HG03460 (cell line): ENCODE data around the gene SAMD8.
"Not testable (repeated sequence)": the region's sequence is repeated elsewhere in the genome, so short reads cannot be mapped to it uniquely, and the experiment has no call there.

ENCODE experiments used
- ATAC-seq: cut with Tn5 transposase; IDR thresholded peaks from one replicate; pipeline ENCODE4 v1.9.1; 2021; ENCODE audit not compliant: unreplicated experiment

SAMD8 gene

DNA sequence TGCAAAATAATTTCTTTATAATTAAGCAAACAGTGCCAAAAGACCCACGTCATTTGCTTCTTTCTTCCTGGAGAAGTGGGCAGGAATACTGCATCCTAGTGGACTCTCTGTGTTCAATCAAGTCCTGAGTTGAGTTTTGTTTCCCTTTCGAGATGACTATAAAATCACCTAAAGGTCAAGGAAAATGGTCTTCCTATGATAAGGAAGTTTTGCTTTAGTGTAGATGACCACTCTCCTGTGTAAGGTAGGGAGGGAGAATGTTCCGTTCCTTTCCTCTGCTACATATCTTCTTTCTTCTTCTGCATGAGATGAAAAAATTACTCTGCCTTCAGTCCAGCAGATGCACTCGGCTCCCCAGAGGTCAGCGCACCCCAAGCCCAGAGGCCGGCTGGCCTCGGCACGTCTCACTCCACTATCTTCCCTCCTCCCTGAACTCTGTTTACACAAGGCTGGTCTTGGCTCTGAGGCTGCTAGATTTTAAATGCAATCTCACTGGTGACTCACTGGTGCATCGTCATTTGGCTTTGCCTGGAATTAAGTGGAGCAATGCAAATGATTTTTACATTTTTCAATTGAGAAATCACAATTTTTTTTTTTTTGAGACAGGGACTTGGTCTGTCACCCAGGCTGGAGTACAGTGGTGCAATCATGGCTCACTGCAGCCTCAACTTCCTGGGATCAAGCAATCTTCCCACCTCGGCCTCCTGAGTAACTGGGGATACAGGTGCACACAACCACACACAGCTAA, 80.5 kb downstream of the SAMD8 start:
- ATAC-seq = no peak

DNA sequence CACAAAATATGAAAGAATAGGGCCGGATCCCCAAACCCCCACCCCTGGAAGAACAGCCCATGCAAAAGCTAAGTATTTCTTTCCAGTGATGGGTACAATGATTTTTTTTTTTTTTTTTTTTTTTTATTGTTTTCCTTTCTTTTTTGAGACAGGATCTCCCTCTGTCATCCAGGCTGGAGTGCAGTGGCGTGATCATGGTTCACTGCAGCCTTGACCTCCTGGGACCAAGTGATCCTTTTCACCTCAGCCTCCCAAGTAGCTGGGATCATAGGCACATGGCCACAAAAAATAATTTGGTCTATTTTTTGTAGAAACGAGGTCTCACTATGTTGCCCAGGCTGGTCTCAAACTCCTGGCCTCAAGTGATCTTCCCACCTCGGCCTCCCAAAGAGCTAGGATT, 83.2 kb downstream of the SAMD8 start:
- ATAC-seq = not testable (repeated sequence)

DNA sequence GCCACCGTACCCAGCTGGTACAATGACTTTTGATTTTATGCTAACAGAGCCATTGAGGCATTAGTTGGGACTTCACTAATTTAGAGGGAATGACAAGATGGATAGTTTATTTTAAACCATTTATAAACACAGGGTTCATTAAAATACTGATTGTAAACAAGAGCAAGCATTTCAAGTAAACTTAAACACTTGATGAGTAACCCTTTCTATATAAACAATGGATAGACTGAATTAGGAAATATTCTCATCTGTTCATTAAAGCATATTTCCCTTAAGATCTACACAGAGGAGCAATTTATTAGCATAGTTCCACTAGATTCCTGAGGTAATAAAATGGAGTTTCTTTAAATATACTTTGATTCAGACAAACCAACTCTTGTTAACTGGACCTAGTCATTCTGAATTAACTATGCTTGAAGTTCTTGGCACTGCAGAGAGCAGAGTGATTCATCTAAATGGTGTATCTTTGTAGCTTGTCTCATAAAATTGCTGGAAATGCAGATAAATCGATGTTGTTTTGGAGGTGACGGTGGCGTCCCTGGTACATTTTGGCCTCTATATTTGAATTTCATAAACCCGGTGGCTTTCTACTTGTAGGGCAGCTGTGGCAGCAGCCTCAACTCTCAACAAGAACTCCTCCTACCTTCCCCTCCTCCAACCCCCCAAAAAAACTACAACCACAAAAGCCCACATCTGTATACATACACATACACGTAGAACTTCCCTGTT, 83.7 kb downstream of the SAMD8 start:
- no peak for ATAC-seq

DNA sequence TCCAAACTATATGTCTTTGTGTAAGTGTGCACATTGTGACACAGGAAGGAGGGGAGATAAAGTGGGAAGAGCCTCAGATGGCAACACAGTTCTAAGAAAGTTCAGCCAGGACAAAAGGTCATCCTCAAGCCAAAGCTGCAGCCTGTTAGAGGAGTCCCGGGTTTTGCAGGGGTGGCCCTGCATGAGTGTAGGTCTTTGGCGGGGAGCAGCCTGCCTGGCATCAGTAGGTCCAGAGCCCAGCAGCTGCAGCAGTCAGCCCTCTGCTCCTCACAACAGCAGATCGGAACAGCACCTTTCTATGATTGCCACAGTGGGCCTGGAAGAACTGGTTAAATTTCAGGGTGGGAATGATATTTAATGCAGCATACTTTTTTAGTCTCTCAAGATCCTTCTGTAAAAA, 85.6 kb downstream of the SAMD8 start:
- ATAC-seq = no peak

DNA sequence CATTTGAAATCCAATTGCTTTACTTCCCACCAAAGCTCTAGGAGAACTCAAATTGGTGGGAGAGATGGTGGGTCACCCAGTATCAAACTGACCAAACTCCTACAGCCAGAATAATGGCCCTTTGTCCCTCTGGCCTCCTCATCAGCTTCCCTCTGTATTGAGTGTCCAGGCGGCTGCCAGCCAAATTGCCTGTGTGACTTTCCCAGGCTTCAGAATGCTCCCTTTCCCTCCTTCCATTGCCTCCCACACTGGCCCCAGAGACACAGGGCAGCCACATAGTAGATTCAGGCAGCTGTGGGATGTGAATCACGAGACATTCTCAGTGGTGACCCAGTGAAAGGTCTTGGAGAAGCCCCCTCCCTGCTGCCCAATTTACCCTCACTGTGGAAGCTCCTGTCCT, 86.5 kb downstream of the SAMD8 start:
- ATAC-seq = no peak

DNA sequence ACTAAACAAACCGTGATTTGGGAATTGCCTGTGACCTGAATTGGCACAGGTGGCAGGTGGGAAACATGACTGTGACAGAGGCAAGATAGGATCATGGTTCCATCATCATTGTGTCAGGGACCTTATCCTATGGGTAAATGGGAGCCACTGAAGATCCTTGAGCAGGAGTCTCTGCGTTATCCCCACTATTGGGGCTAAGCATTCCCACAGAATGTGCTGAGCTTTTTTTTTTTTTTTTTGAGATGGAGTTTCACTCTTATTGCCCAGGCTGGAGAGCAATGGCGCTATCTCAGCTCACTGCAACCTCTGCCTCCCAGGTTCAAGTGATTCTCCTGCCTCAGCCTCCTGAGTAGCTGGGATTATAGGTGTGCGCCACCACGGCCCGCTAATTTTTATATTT, 88.5 kb downstream of the SAMD8 start:
- not testable (repeated sequence) for ATAC-seq

DNA sequence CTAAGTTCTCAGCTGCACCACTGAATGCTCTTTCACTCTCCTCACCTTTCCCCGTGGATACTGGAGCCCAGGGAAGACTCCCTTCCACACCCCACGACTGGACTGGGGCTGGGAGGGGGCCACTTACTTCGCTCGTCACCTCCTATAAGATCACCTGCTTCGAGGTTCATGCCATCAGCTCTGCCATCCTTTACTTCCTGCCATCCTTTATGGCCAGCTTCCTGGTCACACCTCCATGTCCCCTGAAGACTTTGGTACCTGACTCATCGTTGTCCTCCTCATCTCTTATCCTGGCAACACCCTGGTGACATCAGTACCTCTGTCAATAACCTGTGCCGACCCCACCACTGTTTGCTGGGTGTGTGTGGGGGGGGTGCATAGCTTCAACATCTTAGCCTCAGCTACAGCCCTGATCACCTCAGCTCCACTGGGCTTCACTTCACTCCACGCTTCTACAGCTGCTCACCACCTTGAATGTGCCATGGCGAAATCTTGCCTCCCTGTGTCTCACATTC, 90.4 kb downstream of the SAMD8 start:
- no peak for ATAC-seq

DNA sequence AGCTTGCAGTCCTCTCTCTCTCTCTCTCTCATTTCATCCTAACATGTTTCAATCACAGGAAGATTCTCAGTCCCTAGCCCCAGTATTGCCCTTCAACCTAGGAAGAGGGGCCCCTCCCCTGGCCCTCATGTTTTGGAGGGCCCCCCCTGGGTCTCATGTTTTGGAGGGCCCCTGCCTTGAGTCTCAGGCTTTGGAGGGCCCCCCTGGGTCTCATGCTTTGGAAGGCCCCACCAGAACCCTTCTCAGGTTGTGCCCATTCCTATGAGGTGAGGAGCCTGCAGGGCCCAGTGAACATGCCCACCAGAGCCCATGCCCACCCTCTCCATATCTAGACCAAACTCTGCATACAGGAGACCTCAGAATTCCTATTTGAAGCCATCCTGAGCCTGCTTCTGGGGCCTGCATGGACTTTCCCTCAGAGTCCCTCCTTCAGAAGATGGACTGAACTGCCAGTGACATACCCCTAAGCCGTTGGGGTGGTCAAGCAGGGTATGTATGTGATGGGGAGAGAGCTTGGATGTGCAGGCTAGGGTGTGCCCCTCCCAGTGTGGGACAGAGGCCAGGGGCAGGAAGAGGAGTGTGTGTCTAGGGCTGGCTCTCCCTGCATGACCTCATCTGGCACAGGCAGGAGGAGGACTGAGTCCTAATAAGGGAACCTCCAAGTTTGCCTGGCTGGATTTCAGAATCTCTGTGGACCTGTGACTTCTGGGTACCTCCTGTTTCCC, 91.0 kb downstream of the SAMD8 start:
- ATAC-seq = no peak

DNA sequence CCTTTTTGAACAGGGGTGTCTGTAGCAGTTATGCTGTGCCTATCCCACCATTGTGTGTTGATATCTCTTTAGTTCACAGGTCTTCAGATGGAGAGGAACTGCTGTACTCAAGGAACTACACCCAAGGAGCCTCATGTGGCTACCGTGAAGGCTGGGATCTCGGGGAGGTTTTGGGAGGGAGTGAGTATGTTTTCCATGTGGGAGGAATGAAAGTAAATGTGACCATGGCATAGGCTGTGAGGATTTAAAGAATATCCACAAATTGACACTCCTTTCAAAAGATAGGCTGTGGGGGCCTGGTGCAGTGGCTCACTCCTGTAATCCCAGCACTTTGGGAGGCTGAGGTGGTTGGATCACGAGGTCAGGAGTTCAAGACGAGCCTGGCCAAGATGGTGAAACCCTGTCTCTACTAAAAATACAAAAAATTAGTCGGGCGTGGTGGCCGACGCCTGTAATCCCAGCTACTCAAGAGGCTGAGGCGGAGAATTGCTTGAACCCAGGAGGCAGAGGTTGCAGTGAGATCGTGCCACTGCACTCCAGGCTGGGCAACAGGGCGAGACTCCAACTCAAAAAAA, 91.7 kb downstream of the SAMD8 start:
- not testable (repeated sequence) for ATAC-seq

DNA sequence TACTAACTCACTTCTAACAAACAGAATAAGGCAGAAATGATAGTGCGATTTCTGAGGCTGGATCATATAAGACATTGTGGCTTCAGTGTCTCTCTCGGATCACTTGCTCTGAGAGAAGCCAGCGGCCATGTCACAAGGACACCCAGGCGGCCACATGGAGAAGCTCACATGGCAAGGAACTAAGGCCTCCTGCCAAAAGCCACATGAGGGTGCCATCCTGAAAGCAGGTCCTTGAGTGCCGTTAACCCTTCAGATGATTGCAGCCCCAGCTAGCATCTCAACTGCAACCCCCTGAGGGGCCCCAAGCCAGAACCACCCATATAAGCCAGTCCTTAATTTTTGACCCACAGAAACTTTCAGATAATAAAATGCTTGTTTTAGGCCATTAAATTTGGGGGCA, 92.3 kb downstream of the SAMD8 start:
- no peak for ATAC-seq

DNA sequence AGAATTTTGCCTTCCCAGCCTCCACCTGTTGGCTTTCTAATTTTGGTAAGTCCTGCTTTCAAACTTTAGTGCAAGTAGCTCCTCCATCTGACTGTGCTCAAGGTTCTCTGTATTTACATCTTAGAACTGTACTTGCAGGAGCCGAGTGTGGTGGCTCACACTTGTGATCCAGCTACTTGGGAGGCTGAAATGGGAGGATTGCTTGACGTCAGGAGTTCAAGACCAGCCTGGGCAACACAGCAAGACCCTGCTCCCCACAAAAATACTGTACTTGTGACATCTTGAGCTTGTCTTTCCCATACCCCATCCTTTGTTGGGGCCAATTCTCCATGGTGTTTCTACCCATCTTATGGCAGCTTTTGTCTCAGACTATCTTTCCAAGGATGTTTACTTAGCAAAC, 94.5 kb downstream of the SAMD8 start:
- ATAC-seq = no peak

DNA sequence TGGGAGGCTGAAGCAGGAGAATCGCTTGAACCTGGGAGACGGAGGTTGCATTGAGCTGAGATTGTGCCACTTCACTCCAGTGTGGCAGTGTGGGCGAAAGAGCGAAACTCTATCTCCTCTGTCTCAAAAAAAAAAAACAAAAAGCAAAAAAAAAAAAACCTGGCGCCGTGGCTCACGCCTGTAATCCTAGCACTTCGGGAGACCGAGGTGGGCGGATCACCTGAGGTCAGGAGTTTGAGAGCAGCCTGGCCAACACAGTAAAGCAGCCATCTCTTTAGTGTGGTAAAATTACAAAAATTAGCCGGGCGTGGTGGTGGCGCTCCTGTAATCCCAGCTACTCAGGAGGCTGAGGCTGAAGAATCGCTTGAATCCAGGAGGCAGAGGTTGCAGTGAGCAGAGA, 95.2 kb downstream of the SAMD8 start:
- not testable (repeated sequence) for ATAC-seq

DNA sequence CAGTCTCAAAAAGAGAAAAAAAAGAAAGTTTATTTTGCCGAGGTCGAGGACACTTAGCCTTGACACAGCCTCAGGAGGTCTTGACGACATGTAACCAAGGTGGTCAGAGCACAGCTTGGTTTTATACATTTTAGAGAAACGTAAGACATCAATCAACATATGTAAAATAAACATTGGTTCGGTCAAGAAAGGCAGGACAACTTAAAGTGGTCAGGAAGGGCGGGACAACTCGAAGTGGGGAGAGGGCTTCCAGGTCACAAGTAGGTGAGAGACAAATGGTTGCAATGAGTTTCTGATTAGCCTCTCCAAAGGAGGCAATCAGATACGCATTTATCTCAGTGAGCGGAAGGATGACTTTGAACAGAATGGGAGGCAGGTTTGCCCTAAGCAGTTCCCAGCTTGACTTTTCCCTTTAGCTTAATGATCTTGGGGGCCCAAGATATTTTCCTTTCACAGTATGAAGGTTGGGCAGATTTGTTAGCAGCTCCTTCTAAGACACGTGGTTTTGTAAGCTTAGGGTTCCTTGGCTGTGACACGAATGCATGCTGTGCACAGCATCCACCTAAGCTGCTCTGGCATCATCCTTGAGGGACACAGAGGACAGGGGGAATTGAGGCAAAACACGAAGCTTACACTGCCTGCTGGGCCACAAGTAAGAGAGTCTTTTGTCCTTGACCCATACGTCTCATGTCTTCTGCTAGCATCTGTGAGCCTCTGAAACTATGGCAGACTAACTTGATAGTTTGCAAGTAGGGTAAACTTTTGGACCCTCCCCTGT, 95.8 kb downstream of the SAMD8 start:
- ATAC-seq = no peak

DNA sequence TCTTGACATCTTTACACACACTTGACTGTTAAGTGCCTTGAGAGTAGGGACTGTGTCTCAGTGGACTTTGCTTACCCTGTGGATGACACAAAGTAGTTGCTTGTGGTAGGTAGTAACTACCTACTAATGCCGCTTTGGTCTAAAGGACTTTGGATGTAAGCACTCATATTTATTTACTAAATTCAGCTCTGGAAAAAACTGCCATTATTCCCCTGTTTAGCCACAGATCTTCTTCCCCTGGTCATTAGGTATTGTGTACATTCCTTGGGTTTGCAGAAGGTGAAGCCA, 96.3 kb downstream of the SAMD8 start:
- ATAC-seq = no peak

DNA sequence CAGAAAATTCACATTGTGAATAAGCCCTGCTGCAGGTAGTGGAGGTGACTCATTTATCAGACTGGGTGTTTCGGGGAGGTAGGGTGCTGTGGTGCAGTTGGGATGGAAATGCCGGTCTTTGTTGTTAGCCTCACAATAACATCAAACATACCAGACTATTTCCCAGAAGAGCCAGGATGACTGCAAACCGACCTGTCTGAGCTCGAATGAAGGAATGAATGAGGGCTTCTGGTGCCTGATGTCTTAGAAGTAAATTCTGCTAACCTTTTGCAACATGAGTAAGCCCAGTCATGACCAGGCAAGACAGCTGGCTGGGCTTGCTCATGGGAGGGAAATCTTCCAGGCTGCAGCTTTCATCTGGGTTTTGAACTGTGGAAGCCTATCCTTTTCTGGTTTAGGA, 96.7 kb downstream of the SAMD8 start:
- no peak for ATAC-seq

DNA sequence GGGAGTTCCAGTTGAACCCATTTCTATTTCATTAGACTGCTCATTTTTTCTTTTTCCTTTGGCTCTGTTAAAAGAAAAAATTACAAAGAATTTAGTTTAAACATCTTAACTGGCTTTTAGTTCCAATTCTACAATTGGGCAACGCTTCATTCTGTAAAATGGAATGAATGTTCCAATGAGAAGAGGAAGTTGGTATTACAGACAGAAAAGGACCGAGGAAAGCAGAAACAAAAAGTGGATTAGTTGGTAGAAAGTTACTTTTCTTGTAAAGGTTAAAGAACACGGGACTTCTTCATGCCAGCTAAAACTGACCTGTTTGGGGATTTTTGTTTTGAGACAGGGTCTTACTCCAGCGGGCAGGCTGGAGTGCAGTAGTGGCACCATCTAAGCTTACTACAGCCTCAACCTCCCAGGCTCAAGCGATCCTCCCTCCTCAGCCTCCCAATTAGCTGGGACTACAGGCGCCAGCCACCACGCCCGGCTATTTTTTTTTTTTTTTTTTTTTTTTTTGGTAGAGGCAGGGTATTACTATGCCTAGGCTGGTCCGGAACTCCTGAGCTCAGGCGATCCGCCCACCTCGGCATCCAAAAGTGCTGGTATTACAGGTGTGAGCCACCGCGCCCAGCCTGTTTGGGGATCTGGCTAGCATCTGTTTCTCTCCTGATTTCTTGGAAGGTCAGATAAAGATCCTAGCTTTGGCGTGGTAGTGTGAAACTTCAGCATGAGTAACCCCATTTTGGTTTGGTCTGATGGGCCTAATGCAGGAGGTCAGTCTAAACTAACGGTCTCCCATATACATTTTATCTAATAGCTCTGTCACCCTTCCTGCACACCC, 97.8 kb downstream of the SAMD8 start:
- no peak for ATAC-seq

DNA sequence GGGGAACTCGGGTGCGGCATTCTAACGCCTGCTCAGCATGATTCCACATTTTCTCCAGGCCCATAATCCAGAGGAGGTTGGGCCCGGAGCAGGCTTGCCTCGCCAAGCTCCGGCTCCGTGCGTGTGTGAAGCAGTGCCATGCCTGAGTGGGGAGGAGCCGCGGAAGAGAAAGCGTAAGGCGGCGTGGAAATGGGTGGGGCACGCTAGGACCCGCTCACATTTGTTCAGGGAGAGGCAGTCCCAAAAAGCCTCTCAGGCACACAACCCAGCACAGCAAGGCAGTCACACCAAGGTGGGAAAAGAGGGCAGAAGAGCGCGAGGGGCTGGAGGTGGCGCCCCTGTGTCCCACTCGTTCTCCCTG, 98.4 kb downstream of the SAMD8 start:
- peak; percentile 53 for ATAC-seq

DNA sequence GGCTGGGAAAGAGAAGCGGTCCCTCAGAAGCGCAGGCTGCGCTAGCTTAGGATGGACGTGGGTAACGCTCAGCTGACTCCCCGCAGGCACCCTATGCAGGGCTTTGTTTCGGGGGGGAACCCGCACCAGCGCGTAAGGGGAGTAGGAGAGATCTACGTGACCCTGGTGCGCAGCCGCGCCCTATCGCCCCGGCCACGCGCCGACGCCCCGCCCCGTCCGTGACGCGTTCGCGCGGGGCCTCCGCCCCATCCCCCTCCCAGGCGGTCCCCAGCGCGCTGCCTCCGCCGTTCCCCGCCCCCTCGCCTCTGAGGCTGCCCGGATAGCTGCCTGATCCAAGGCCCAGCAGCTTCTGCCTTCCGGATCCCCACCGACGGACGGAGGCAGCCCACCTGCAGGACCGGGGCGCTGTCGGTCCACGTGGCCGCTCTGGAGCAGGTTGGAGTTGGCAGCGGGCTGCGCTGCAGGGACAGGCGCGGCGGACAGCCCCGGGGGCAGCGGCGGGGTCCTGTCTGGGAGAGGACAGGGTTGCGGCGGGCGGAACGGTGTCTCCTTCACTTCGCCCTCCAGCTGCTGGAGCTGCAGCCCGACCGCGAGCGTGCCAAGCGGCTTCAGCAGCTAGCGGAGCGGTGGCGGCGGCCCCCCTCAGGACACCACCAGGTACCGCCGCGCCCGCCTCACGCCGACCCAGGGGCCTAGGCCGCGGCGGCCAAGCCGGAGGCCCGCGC, 99.0 kb downstream of the SAMD8 start, which contains the start of gene VDAC2:
TSS of gene VDAC2 (plus strand) at position 515 of the 725 bp plus-strand sequence. CDS start 363 bp downstream, outside the sequence.
- peak; percentile 84 for ATAC-seq

DNA sequence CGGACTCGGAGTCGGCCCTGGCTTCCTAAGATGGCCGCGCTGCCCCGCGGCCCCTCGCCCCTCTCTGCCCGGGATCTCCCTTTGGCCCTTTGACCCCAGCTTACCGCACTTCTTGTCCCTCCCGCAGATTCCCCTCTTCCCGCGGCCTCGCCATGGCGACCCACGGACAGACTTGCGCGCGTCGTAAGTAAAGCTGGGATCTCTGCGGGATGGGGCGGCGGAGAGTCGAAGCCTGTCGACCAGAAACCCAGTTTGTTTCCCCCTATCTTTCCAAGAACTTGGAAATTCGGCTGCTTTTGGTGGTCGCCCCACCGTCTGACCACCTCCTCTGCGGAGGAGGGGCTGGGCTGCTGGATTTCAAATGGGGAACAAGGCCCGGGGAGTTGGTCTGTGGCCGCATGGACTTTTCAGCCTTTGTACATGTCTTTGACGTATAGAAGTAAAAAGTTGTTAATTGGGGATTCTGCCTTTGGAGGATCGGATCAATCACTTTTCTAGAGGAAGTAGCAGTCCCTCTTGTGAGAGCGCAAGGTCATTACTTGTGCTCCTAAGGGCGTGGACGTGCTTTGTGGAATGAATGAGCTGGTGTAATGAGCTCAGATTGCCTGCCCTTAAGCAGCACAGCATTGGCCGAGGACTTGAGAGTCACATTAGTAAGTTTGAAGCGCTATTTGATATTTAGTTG, 99.7 kb downstream of the SAMD8 start:
- no peak for ATAC-seq
